ENCODE data around the gene ZNF428. TPM values are rescaled to one million over a fixed set of nuclear protein-coding genes. Genes with fewer than 3 reads are reported as not detected.
"Not testable (repeated sequence)": the region's sequence is repeated elsewhere in the genome, so short reads cannot be mapped to it uniquely, and the experiment has no call there.

ZNF428 gene
- total and polyA plus RNA-seq, 10 donors, result 19.9 to 54.7 (median 27.7) TPM

DNA sequence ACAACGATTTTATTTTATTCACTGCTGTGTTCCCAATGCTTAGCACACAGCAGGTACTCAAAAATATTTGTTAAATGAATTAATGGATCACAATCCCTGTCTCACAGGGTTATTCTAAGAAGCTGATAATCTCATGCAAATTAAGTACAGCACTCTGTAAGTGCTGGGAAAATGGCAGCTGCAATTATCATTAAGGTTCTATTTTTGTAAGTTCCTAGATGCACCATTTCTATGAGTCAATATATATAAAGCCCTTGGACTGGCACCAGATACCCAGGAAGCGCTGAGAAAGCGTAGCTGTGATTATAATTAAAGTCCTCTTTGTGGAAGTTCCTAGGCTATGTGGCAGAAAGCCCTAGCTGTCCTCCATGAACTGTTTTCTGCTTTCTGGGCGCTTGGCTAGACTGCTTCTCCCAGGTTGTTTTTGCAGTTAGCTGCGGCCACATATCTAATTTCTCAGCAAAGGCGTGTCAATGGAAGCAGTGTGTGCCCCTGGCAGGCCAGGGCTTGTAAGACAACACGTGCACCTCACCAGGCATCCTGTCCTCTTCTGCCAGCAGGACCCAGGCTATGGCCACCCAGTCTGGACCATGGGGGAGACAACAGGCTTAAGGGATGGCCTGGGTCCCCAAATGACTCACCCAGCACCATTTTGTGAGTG, 12.7 kb downstream of the ZNF428 start:
- no peaks in the 10 kb centered on the region for H3K9me3 ChIP-seq
- TF ChIP-seq POLR2A (IDR thresholded peaks at IDR 0.05) (no peak), POLR2AphosphoS5 (IDR thresholded peaks at IDR 0.05) (peak in 1 of 3 donors; percentile 16)
- TF ChIP-seq, protein P1, sequence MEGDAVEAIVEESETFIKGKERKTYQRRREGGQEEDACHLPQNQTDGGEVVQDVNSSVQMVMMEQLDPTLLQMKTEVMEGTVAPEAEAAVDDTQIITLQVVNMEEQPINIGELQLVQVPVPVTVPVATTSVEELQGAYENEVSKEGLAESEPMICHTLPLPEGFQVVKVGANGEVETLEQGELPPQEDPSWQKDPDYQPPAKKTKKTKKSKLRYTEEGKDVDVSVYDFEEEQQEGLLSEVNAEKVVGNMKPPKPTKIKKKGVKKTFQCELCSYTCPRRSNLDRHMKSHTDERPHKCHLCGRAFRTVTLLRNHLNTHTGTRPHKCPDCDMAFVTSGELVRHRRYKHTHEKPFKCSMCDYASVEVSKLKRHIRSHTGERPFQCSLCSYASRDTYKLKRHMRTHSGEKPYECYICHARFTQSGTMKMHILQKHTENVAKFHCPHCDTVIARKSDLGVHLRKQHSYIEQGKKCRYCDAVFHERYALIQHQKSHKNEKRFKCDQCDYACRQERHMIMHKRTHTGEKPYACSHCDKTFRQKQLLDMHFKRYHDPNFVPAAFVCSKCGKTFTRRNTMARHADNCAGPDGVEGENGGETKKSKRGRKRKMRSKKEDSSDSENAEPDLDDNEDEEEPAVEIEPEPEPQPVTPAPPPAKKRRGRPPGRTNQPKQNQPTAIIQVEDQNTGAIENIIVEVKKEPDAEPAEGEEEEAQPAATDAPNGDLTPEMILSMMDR (IDR thresholded peaks at IDR 0.05 in 8 of 11, conservative IDR thresholded peaks at IDR 0.05 in 3 of 11), result no peak
- H3K4me3 ChIP-seq, result no peak overlapping the region
- DNase-seq, result no peak
- 92 to 97% (median 93%) methylated on average over 6 to 7 of the region's 7 CpGs for WGBS, 5 donors
- no peaks in the 10 kb centered on the region for H3K27me3 ChIP-seq (replicated peaks in 1 of 7)
- H3K4me1 ChIP-seq, result peaks cover 0 to 17% (median 0%) of the 10 kb centered on the region in 6 donors
- peaks cover 0 to 59% (median 9%) of the 10 kb centered on the region in 6 donors for H3K36me3 ChIP-seq
- H3K27ac ChIP-seq, result no peak overlapping the region
- intact Hi-C loops (cut with DNase I; ENCODE audit: low total_unique reads), result no loop called here

DNA sequence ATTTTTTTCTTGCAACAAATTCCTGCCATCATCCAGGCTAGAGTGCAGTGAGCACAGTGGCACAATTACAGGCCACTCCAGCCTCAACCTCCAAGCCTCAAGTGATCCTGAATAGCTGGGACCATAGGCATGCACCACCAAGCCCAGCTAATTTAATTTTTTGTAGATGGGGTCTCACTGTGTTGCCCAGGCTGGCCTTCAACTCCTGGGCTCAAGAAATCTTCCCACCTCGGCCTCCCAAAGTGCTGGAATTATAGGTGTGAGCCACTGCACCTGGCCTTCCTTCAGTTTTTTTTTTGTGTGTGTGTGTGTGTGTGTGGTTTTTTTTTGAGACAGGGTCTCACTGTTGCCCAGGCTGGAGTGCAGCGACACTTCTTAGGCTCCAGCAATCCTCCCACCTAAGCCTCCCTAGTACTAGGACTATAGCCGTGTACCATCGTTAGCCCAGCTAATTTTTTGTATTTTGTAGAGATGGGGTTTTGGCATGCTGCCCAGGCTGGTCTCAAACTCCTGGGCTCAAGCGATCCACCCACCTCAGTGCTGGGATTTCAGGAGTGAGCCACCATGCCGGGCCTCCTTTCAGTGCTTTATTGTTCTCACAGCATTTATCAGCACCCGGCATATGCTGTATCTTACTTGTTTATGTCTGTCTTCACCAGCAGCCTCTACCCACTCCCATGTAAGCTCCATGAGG, 13.4 kb downstream of the ZNF428 start:
- DNase-seq, result no peak
- WGBS, 5 donors, result 75 to 91% (median 85%) methylated on average over 7 of the region's 7 CpGs
- H3K9me3 ChIP-seq, result no peaks in the 10 kb centered on the region
- no peaks in the 10 kb centered on the region for H3K27me3 ChIP-seq (replicated peaks in 1 of 7)
- H3K4me3 ChIP-seq, result no peak overlapping the region
- TF ChIP-seq POLR2AphosphoS5 (IDR thresholded peaks at IDR 0.05) (no peak), POLR2A (IDR thresholded peaks at IDR 0.05) (no peak)
- TF ChIP-seq, protein P1 (IDR thresholded peaks at IDR 0.05 in 8 of 11, conservative IDR thresholded peaks at IDR 0.05 in 3 of 11), result no peak
- H3K36me3 ChIP-seq, result peaks cover 0 to 59% (median 4%) of the 10 kb centered on the region in 6 donors
- intact Hi-C loops (cut with DNase I; ENCODE audit: low total_unique reads), result no loop called here
- peaks cover 0 to 17% (median 0%) of the 10 kb centered on the region in 6 donors for H3K4me1 ChIP-seq
- H3K27ac ChIP-seq, result no peak overlapping the region

DNA sequence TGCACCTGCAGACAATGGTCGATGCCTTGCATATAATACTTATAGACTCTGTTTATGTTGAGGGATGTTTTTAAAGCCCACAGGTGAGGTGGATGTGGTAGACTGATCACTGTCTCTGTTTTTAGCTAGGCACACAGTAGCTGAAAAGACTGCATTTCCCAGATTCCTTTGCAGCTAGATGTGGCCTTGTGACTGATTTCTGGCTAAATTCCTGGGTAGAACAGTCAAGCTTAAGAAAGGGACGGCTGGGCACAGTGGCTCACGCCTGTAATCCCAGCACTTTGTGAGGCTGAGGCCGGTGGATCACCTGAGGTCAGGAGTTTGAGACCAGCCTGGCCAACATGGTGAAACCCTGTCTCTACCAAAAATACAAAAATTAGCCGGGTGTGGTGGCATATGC, 19.1 kb downstream of the ZNF428 start:
- WGBS, 5 donors, result 80 to 96% (median 89%) methylated on average over 5 of the region's 5 CpGs
- H3K27me3 ChIP-seq (replicated peaks in 1 of 7), result not testable (repeated sequence)

DNA sequence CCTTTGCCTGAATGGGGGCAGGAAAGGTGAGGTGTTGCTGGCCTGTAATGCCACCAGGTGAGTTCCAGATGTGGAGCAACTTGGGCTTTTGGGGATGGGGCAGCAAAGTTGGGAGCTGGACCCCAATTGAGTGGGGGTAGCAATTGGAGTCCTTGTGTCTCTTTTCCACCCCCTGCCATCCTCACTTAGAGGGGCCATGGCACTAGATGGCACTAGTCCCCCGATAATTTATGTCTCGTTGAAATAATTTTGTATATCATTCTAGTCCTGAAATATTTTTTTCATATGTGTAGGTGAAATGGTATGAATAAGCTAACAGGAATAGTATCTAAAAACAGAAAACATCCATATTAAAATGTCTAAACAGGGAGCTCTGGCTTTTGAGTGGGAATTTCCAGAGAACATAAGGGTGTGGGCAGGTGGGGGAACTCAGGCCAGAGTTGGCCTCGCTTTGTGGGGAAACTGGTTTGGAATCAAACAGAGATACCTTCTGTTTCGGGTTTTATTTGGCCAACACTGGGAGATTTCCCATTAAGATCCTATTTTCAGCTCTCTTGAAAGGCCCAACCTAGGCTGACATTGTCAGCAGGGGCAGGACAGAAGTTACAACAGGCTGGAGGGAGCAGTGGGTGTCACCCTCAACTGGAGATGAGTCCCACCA, 19.7 kb downstream of the ZNF428 start:
- WGBS, 5 donors, result 86 to 95% (median 90%) methylated on average over 4 of the region's 4 CpGs
- Histone ChIP-seq H3K27ac (no peak overlapping the region), H3K36me3 (peaks cover 0 to 53% (median 21%) of the 10 kb centered on the region in 6 donors), H3K4me3 (no peak overlapping the region), H3K4me1 (peaks cover 16 to 39% (median 29%) of the 10 kb centered on the region in 6 donors), H3K9me3 (no peaks in the 10 kb centered on the region), H3K27me3 (replicated peaks in 1 of 7) (no peaks in the 10 kb centered on the region)
- intact Hi-C loops (cut with DNase I; ENCODE audit: low total_unique reads), result no loop called here
- no peak for DNase-seq
- TF ChIP-seq, protein P1 (IDR thresholded peaks at IDR 0.05 in 8 of 11, conservative IDR thresholded peaks at IDR 0.05 in 3 of 11), result no peak
- TF ChIP-seq POLR2AphosphoS5 (IDR thresholded peaks at IDR 0.05), result no peak
- no peak for TF ChIP-seq POLR2A (IDR thresholded peaks at IDR 0.05)

More for the DNA sequence above, 19.1 kb downstream of the ZNF428 start:
- H3K27ac ChIP-seq; intact Hi-C loops (cut with DNase I; ENCODE audit: low total_unique reads); DNase-seq; H3K4me3 ChIP-seq; H3K9me3 ChIP-seq: not testable (repeated sequence)
- Histone ChIP-seq H3K36me3 (peaks cover 0 to 53% (median 21%) of the 10 kb centered on the region in 6 donors), H3K4me1 (peaks cover 12 to 34% (median 25%) of the 10 kb centered on the region in 6 donors)

All from spleen (tissue), 11 donors.